Body of pancreas (tissue), 4 donors: ENCODE measurements around the gene SAMD3. TPM values are rescaled to one million over a fixed set of nuclear protein-coding genes. Genes with fewer than 3 reads are reported as not detected.

Source experiments
- ATAC-seq: fragments of 150-250 bp; one replicate; pipeline ENCODE4 v1.9.1; 2016
- DNase-seq, 4 donors: peaks; one replicate each; pipeline ENCODE4 v3.0.0-alpha.2; 2019
- H3K27ac ChIP-seq, 4 donors: fragments of 200-600 bp; sonication (generic); 1 replicate in 3 of 4; 2 replicates in 1 of 4; pipeline versions ENCODE4 v1.5.1 to v1.6.1; 2016 to 2019; ENCODE audit warnings: mild to moderate bottlenecking in 1 of 4, mixed read lengths in 1 of 4, moderate library complexity in 1 of 4
- H3K27me3 ChIP-seq, 2 donors: fragments of 200-600 bp; sonication (generic); one replicate each; pipeline ENCODE4 v1.6.0; 2016; ENCODE audit warnings: mild to moderate bottlenecking in 1 of 2
- H3K36me3 ChIP-seq, 2 donors: fragments of 200-600 bp; sonication (generic); replicated peaks in 1 of 2; 2 replicates each; pipeline ENCODE4 v1.5.1; 2016; ENCODE audit warnings: low read depth in 2 of 2; ENCODE audit not compliant: insufficient read depth in 1 of 2
- H3K4me1 ChIP-seq: fragments of 200-600 bp; sonication (generic); one replicate; pipeline ENCODE4 v1.6.0; 2016
- H3K4me3 ChIP-seq, 2 donors: fragments of 200-600 bp; sonication (generic); 1 replicate in 1 of 2; 2 replicates in 1 of 2; pipeline ENCODE4 v1.5.1; 2016 to 2019
- H3K9me3 ChIP-seq, 3 donors: fragments of 200-600 bp; sonication (generic); 1 replicate in 2 of 3; 2 replicates in 1 of 3; pipeline ENCODE4 v1.5.1; 2016
- POLR2A ChIP-seq, 3 donors: fragments of 450-650 bp; IDR thresholded peaks; one replicate each; pipeline ENCODE4 v1.6.1; 2016; ENCODE audit warnings: antibody characterized with exemption in 3 of 3, mild to moderate bottlenecking in 2 of 3
- WGBS, 2 donors: methylation state at CpG; one replicate each; pipeline ENCODE4 v1.1.5; 2017; 5-methylcytosine and 5-hydroxymethylcytosine counted together
- intact Hi-C: fragments of 100-400 bp; cut with DNase I; formaldehyde crosslinking; loops from one replicate; pipeline ENCODE4 v1.15.1; 2023
- total RNA-seq, 2 donors: library from RNA; depleted of rRNA; stranded (reverse); fragments of >200 nt; gene quantifications; one replicate each; pipeline ENCODE4 v1.1.0, GENCODE V29; 2016
- TF ChIP-seq, protein P1 (sequence below), 7 experiments: fragments of 450-650 bp in 4 of 7; fragments of 200-600 bp in 3 of 7; sonication (generic) in 3 of 7; IDR thresholded peaks; one replicate each; pipeline ENCODE4 v1.5.1; 2016 to 2019; ENCODE audit warnings: antibody characterized with exemption in 7 of 7

Gene SAMD3
- total RNA-seq, 2 donors from 2014 or later = 0.52 to 20.4 TPM

DNA sequence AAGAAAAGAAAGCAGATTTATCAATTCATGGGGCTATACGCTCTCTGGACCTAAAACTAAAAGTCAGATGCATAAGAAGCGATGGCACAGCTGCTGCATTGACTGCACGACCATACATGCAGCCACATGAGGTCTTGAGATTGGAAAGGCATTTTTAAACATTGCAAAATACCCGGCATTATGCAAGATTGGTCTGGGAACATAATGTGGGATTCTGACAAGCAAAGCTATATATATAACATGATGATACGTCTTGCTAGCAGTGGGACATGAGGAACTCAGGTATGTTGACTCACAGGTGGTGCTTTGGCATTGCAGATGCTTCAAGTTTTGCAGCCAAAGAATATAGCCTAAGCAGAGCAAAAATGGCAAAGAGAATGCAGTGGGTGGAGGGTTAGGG, 55.1 kb downstream of the SAMD3 start:
- no peaks in the 10 kb centered on the region for H3K4me1 ChIP-seq
- no peak for TF ChIP-seq POLR2A (IDR thresholded peaks at IDR 0.05)
- TF ChIP-seq, protein P1, sequence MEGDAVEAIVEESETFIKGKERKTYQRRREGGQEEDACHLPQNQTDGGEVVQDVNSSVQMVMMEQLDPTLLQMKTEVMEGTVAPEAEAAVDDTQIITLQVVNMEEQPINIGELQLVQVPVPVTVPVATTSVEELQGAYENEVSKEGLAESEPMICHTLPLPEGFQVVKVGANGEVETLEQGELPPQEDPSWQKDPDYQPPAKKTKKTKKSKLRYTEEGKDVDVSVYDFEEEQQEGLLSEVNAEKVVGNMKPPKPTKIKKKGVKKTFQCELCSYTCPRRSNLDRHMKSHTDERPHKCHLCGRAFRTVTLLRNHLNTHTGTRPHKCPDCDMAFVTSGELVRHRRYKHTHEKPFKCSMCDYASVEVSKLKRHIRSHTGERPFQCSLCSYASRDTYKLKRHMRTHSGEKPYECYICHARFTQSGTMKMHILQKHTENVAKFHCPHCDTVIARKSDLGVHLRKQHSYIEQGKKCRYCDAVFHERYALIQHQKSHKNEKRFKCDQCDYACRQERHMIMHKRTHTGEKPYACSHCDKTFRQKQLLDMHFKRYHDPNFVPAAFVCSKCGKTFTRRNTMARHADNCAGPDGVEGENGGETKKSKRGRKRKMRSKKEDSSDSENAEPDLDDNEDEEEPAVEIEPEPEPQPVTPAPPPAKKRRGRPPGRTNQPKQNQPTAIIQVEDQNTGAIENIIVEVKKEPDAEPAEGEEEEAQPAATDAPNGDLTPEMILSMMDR (IDR thresholded peaks at IDR 0.05) = no peak
- 46 to 47% methylated on average over 5 of the region's 5 CpGs for WGBS, 2 donors
- DNase-seq = no peak
- no peak for ATAC-seq
- H3K27ac ChIP-seq = no peak overlapping the region
- no peak overlapping the region for H3K4me3 ChIP-seq
- no peaks in the 10 kb centered on the region for H3K36me3 ChIP-seq
- H3K27me3 ChIP-seq = no peaks in the 10 kb centered on the region
- intact Hi-C loops = no loop called here
- H3K9me3 ChIP-seq = no peaks in the 10 kb centered on the region

DNA sequence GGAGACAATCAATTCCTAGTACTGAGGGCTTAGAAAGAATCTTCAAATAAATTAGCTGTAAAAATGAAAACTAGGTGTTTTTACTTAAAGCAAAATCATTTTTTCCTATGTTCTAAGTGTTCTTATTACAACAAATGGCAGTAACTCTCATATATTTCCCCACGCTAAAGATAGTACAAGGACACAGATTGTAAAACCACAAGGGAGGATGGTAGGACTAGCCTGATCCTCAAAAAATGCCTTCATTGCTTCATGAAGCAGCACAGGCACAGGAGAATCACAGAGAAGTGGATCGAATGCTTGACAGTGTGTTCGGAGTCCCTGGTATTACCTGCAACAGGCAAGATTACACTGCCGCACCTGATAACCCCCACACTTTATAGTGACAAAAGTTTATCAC, 58.5 kb downstream of the SAMD3 start:
- H3K27me3 ChIP-seq = no peaks in the 10 kb centered on the region
- no peaks in the 10 kb centered on the region for H3K4me1 ChIP-seq
- no peak overlapping the region for H3K27ac ChIP-seq
- no peak for TF ChIP-seq POLR2A (IDR thresholded peaks at IDR 0.05)
- TF ChIP-seq, protein P1 (IDR thresholded peaks at IDR 0.05) = no peak
- ATAC-seq = no peak
- H3K36me3 ChIP-seq = no peaks in the 10 kb centered on the region
- intact Hi-C loops = no loop called here
- 55 to 61% methylated on average over 4 of the region's 4 CpGs for WGBS, 2 donors
- H3K4me3 ChIP-seq = no peak overlapping the region
- no peak for DNase-seq
- H3K9me3 ChIP-seq = no peaks in the 10 kb centered on the region

GRCh38 chr6:130163266-130163665, 59.5 kb downstream of the SAMD3 start:
- TF ChIP-seq POLR2A (IDR thresholded peaks at IDR 0.05) = no peak
- TF ChIP-seq, protein P1 (IDR thresholded peaks at IDR 0.05) = no peak
- no peak overlapping the region for H3K4me3 ChIP-seq
- 60 to 70% methylated on average over 2 of the region's 2 CpGs for WGBS, 2 donors
- H3K9me3 ChIP-seq = no peaks in the 10 kb centered on the region
- H3K27me3 ChIP-seq = no peaks in the 10 kb centered on the region
- no peak for ATAC-seq
- no peaks in the 10 kb centered on the region for H3K36me3 ChIP-seq
- intact Hi-C loops = no loop called here
- no peaks in the 10 kb centered on the region for H3K4me1 ChIP-seq
- H3K27ac ChIP-seq = no peak overlapping the region
- DNase-seq = no peak

DNA sequence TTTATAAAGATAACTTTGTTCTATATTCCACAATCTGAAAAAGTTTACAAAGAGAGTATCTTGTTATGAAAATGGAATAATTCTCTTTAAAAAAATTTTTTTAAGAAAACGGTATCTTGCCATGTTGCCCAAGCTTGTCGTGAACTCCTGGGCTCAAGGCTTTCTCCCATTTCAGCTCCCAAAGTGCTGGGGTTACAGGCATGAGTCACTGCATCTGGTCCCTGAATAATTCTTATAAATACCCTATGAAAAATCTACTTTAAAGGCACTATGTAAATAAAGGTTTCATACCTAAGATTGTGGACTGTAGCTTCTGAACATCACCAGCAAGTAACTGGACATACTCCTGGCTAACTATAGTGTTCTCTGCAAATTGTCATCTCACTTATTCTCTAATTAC, 60.3 kb downstream of the SAMD3 start:
- H3K27me3 ChIP-seq = no peaks in the 10 kb centered on the region
- intact Hi-C loops = no loop called here
- no peaks in the 10 kb centered on the region for H3K9me3 ChIP-seq
- no peak overlapping the region for H3K27ac ChIP-seq
- 76 to 86% methylated on average over 2 of the region's 2 CpGs for WGBS, 2 donors
- no peak for DNase-seq
- H3K36me3 ChIP-seq = no peaks in the 10 kb centered on the region
- no peaks in the 10 kb centered on the region for H3K4me1 ChIP-seq
- TF ChIP-seq POLR2A (IDR thresholded peaks at IDR 0.05) = no peak
- TF ChIP-seq, protein P1 (IDR thresholded peaks at IDR 0.05) = no peak
- H3K4me3 ChIP-seq = no peak overlapping the region
- ATAC-seq = no peak

- DNase-seq (no peak), ATAC-seq (no peak)
- no peak overlapping the region for H3K27ac ChIP-seq
- TF ChIP-seq POLR2A (IDR thresholded peaks at IDR 0.05) = no peak
- TF ChIP-seq, protein P1 (IDR thresholded peaks at IDR 0.05) = no peak
- no peak overlapping the region for H3K4me3 ChIP-seq
- no peaks in the 10 kb centered on the region for H3K4me1 ChIP-seq
- H3K9me3 ChIP-seq = no peaks in the 10 kb centered on the region
- intact Hi-C loops = no loop called here
- no peaks in the 10 kb centered on the region for H3K27me3 ChIP-seq
- no peaks in the 10 kb centered on the region for H3K36me3 ChIP-seq
- WGBS, 2 donors = 58 to 60% methylated on average over 6 of the region's 6 CpGs
Observed at GRCh38 chr6:130161683-130162404, 60.9 kb downstream of the SAMD3 start.
